Muscle of leg (tissue), 16 donors: Measurements from ENCODE around the gene EXOSC10. TPM values are rescaled to one million over a fixed set of nuclear protein-coding genes. Genes with fewer than 3 reads are reported as not detected.

Source experiments
- DNase-seq: peaks from one replicate; pipeline ENCODE4 v3.0.0; 2013
- H3K27ac ChIP-seq: one replicate; pipeline ENCODE4 v1.5.1; 2013; ENCODE audit warnings: mild to moderate bottlenecking, low read length, control low read depth
- H3K27me3 ChIP-seq: one replicate; pipeline ENCODE4 v1.6.1; 2013; ENCODE audit warnings: low read length; ENCODE audit not compliant: control insufficient read depth, insufficient read depth
- H3K36me3 ChIP-seq: one replicate; pipeline ENCODE4 v1.6.1; 2013; ENCODE audit warnings: low read length; ENCODE audit not compliant: control insufficient read depth, insufficient read depth
- H3K4me1 ChIP-seq: one replicate; pipeline ENCODE4 v1.6.1; 2013; ENCODE audit warnings: low read length; ENCODE audit not compliant: control insufficient read depth, insufficient read depth
- H3K4me3 ChIP-seq: one replicate; pipeline ENCODE4 v1.5.1; 2013; ENCODE audit warnings: low read length, control low read depth
- H3K9me3 ChIP-seq: replicated peaks from 2 replicates; pipeline ENCODE4 v1.6.1; 2013; ENCODE audit warnings: low read depth, low read length; ENCODE audit not compliant: control insufficient read depth
- whole genome bisulfite sequencing: methylation state at CpG from one replicate; pipeline ENCODE4 v1.1.5; 2013; ENCODE audit warnings: missing lambda C conversion rate; ENCODE audit not compliant: insufficient coverage; 5-methylcytosine and 5-hydroxymethylcytosine counted together
- long read RNA-seq, 11 donors: transcript quantifications; one replicate each; lab custom pipeline, GENCODE V29; 2026
- polyA plus RNA-seq, 8 donors: library from polyadenylated mRNA; unstranded; fragments of 120-200 nt; gene quantifications; one replicate each; pipeline versions ENCODE4 v1.2.1 to v1.2.3, GENCODE V29; 2013; ENCODE audit warnings: inconsistent platforms in 1 of 8, low replicate concordance in 1 of 8; ENCODE audit not compliant: insufficient read length in 8 of 8, insufficient read depth in 1 of 8
- total RNA-seq: library from RNA; stranded (reverse); fragments of 120-200 nt; gene quantifications from one replicate; pipeline ENCODE4 v1.2.4, GENCODE V29; 2013

EXOSC10 gene
- total RNA-seq (46.5 TPM), polyA plus RNA-seq (10 to 100 TPM; 46.1 to 64.5 (median 54.9) TPM)
- long read RNA-seq, donor 1, partial matches to known transcripts, result 5 of 6 reads
- long read RNA-seq, donor 1, other reads (novel, unspliced or antisense), result 0 of 6 reads
- long read RNA-seq, donor 2, result 0 reads
- long read RNA-seq, donor 3, transcript EXOSC10-202 (25 exons, 2,808 nt), result major isoform, 5 of 31 reads
- long read RNA-seq, donor 3, partial matches to known transcripts, result 26 of 31 reads
- long read RNA-seq, donor 3, other reads (novel, unspliced or antisense), result 0 of 31 reads
- long read RNA-seq, donor 4, partial matches to known transcripts, result 8 of 8 reads
- long read RNA-seq, donor 4, other reads (novel, unspliced or antisense), result 0 of 8 reads
- long read RNA-seq, donor 5, transcript EXOSC10-202 (25 exons, 2,808 nt), result major isoform, 6 of 32 reads
- long read RNA-seq, donor 5, partial matches to known transcripts, result 26 of 32 reads
- long read RNA-seq, donor 5, other reads (novel, unspliced or antisense), result 0 of 32 reads
- long read RNA-seq, donor 6, transcript EXOSC10-202 (25 exons, 2,808 nt), result major isoform, 6 of 33 reads
- long read RNA-seq, donor 6, partial matches to known transcripts, result 27 of 33 reads
- long read RNA-seq, donor 6, other reads (novel, unspliced or antisense), result 0 of 33 reads
- long read RNA-seq, donor 7, partial matches to known transcripts, result 8 of 8 reads
- long read RNA-seq, donor 7, other reads (novel, unspliced or antisense), result 0 of 8 reads
- long read RNA-seq, donor 8, partial matches to known transcripts, result 6 of 6 reads
- long read RNA-seq, donor 8, other reads (novel, unspliced or antisense), result 0 of 6 reads
- long read RNA-seq, donor 9, partial matches to known transcripts, result 13 of 14 reads
- long read RNA-seq, donor 9, other reads (novel, unspliced or antisense), result 0 of 14 reads
- long read RNA-seq, donor 10, partial matches to known transcripts, result 15 of 16 reads
- long read RNA-seq, donor 10, other reads (novel, unspliced or antisense), result 0 of 16 reads
- long read RNA-seq, donor 11, partial matches to known transcripts, result 6 of 10 reads
- long read RNA-seq, donor 11, other reads (novel, unspliced or antisense), result 0 of 10 reads

DNA sequence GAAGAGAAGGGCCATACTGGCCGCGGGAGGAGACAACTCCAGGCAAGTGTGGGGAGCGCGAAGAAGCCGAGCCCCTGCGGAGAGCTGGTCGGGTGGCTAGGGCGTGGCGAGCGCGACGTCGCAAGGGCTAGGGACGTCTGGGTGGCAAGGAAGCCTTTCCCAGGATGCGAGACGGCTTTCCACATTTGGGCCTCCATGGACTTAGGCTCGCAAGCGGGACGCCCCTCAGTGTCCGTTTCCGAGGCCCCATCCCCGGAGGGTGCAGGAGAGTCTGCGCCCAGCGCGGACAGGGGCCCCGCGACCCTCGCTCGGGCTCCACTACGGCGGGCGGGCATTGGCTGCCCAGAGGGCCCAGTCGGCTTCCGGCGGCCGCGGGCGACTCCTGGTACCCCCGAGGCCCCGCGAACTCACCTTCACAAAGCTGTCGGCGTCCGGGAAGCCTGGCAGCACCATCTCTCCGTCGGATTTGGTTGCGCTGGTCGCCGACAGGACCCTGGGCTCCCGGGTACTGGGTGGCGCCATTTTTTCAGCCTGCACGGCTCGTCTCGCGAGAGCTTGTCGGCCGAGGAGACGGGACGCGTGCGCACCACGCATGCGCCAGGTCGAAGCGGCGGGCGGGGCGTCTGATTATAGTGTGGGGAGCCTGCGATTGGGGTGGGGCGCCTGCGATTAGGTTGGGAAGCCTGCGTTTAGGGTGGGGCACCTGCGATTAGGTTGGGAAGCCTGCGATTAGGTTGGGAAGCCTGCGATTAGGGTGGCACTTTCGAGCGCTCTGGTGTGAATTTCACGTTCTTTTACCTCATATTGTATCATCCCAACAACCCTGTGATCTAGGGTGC is at the start of gene EXOSC10:
EXOSC10 (minus strand) TSS at position 560 of the 839 bp plus-strand sequence; CDS start at position 522, 38 bp downstream.
- H3K27me3 ChIP-seq, result no peaks in the 10 kb centered on the region
- peak; percentile 94 for DNase-seq
- H3K9me3 ChIP-seq, result no peaks in the 10 kb centered on the region
- 0% methylated on average over 63 of the region's 78 CpGs for WGBS
- peak within 1 kb of the TSS; percentile 47 for H3K27ac ChIP-seq
- peaks cover 7% of the 10 kb centered on the region for H3K4me1 ChIP-seq
- peaks cover 21% of the 10 kb centered on the region for H3K36me3 ChIP-seq
- H3K4me3 ChIP-seq, result peak within 1 kb of the TSS; percentile 58

DNA sequence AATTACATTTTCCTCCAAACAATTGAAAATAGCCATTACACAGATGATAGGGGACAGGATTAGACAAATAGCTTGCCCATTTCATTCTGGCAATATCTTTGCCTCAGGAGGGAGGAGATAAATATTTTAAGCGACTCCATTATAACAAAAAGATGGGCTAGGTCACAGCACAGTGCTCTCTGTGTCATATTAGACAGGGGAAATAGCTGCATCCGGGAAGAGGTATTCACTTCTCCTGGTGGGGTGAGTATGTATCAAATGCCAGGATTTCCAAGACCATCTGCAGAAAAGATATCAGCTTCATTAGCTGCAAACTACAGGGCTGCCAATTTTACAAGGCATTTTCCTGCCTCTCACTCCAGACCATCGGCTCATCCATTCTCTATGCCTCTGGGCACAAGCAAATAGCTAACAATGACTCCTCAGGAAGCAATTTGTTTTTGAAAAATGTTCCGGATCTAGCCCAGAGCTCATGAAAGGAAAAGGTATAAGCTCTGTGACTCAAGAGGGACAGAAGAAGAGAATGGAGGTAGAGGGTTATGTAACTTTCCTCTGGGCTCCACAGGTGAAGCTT is 47.6 kb upstream of the EXOSC10 start:
- Histone ChIP-seq H3K36me3 (peaks cover 60% of the 10 kb centered on the region), H3K4me3 (no peak overlapping the region), H3K4me1 (peaks cover 36% of the 10 kb centered on the region), H3K9me3 (no peaks in the 10 kb centered on the region), H3K27me3 (no peaks in the 10 kb centered on the region), H3K27ac (peak overlapping the region; percentile 25)
- WGBS, result no CpG with 5 or more reads among the region's 4 CpGs
- peak; percentile 81 for DNase-seq

GRCh38 chr1:11145741-11146140 is 46.1 kb upstream of the EXOSC10 start:
- no peak for DNase-seq
- no CpG with 5 or more reads among the region's 6 CpGs for WGBS
- no peak overlapping the region for H3K4me3 ChIP-seq
- peaks cover 60% of the 10 kb centered on the region for H3K36me3 ChIP-seq
- H3K27ac ChIP-seq, result no peak overlapping the region
- H3K27me3 ChIP-seq, result no peaks in the 10 kb centered on the region
- H3K9me3 ChIP-seq, result no peaks in the 10 kb centered on the region
- H3K4me1 ChIP-seq, result peaks cover 20% of the 10 kb centered on the region

DNA sequence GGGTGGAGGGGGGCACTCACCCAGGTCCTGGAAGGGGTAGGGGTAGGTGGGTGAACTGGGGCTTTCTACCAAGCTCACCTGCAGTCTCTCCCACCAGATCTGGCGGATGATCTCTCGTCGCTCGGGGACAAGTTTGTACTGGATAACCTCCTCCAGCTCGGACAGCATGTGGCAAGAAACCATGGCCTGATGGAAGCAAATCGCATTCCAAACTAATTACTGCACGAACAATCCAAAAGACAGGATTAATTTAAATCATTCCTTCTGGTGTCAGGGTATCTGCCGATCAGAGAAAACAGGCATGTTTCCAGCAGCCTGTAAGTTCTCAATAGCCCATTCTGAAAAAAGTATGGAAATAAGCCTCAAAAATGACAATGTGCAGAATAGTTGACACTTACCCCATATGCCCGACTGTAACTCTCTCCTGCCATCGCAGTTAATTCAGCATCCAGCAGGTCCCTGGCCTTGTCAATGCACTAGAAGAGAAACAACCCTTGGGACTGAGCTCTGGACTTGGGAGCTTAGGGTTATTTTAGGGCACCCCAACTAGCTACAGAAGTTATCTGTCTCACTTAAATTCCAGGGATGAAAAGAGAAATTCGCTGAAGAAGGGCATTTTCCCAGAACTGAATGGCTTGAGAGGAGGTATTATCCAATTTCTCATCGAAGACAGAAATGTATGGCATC is 45.0 kb upstream of the EXOSC10 start:
- Histone ChIP-seq H3K4me3 (no peak overlapping the region), H3K4me1 (peaks cover 11% of the 10 kb centered on the region), H3K36me3 (peaks cover 64% of the 10 kb centered on the region), H3K9me3 (no peaks in the 10 kb centered on the region), H3K27ac (no peak overlapping the region), H3K27me3 (no peaks in the 10 kb centered on the region)
- 81% methylated on average over 7 of the region's 12 CpGs for WGBS
- no peak for DNase-seq

- peak; percentile 68 for DNase-seq
- Histone ChIP-seq H3K36me3 (peaks cover 62% of the 10 kb centered on the region), H3K4me1 (peaks cover 9% of the 10 kb centered on the region), H3K27ac (peak overlapping the region; percentile 85), H3K4me3 (no peak overlapping the region), H3K27me3 (no peaks in the 10 kb centered on the region), H3K9me3 (no peaks in the 10 kb centered on the region)
- 57% methylated on average over 2 of the region's 2 CpGs for WGBS
These were observed 44.2 kb upstream of the EXOSC10 start for GRCh38 chr1:11143907-11144306.

DNA sequence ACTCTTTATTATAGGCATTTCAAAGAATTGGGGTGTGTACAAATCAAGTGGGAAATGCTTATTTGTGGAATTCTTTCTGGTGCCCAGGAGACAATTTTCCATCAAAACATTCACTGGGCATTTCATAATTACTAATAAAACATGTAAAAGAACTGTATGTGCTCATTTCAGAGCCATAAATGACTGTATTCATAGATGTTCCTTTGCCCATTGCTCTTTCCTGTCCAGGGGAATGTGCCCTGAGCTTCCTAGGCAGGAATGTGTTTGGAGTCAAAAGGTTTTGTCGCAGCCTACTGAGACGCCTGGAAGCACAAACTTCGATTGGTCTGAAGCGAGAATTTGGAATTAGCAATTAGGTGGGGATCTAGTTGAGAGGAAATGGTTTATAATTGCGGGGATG is 43.7 kb upstream of the EXOSC10 start:
- Histone ChIP-seq H3K9me3 (no peaks in the 10 kb centered on the region), H3K27ac (peak overlapping the region; percentile 85), H3K4me3 (no peak overlapping the region), H3K36me3 (peaks cover 62% of the 10 kb centered on the region), H3K27me3 (no peaks in the 10 kb centered on the region), H3K4me1 (peaks cover 9% of the 10 kb centered on the region)
- DNase-seq, result no peak
- 89% methylated on average over 4 of the region's 5 CpGs for WGBS

GRCh38 chr1:11142618-11143391 is 43.1 kb upstream of the EXOSC10 start:
- peaks cover 9% of the 10 kb centered on the region for H3K4me1 ChIP-seq
- H3K36me3 ChIP-seq, result peaks cover 66% of the 10 kb centered on the region
- WGBS, result 61% methylated on average over 2 of the region's 4 CpGs
- H3K9me3 ChIP-seq, result no peaks in the 10 kb centered on the region
- DNase-seq, result peak; percentile 90
- no peaks in the 10 kb centered on the region for H3K27me3 ChIP-seq
- H3K4me3 ChIP-seq, result no peak overlapping the region
- H3K27ac ChIP-seq, result peak overlapping the region; percentile 85

- Histone ChIP-seq H3K36me3 (peaks cover 50% of the 10 kb centered on the region), H3K4me1 (peaks cover 11% of the 10 kb centered on the region), H3K27ac (no peak overlapping the region), H3K4me3 (no peak overlapping the region), H3K9me3 (no peaks in the 10 kb centered on the region), H3K27me3 (no peaks in the 10 kb centered on the region)
- DNase-seq, result peak; percentile 60
- 92% methylated on average over 3 of the region's 3 CpGs for WGBS
These were observed 39.3 kb upstream of the EXOSC10 start for GRCh38 chr1:11138952-11139351.
